Measurements from ENCODE around the gene RAPGEF1.

DNA sequence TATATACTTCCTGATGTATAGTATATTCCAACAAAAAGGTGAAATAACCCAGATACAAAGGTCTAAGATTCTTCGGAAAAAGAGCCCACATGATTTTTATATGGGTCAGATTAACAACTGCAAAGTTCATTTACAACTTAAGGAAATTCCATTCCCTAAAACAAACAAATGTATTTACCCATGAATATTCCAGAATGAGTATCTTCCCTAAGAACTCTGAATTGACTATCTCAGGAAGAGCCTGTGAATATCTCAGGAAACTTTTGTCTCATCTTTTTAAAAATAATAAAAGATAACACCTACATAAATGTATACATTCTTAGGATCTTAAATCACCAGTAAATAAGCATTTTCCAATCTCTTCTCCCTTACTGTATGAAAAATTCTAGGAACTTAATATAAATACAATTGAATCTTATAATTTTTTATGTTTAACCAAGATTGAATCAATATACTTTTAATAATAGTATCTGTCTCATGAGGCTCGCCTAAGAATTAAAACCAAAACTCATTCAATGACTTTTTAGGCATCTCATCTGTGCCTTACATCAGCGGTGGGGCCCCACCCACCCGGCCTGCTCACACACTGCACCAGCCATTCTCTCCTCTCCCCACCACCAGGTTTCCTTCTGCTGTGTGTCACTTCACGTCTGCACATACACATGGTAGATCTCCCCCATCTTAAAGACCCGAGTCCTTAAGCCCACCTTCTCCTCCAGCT, 78.1 kb downstream of the RAPGEF1 start:
- TF ChIP-seq EZH2 (IDR thresholded peaks at IDR 0.05) (no peak), POLR2AphosphoS5 (IDR thresholded peaks at IDR 0.05; ENCODE audit: borderline replicate concordance, low read depth, low read length) (no peak), FOXP2 (optimal IDR thresholded peaks at IDR 0.05; ENCODE audit: control extremely low read depth, extremely low read length, insufficient read depth) (no peak)

All from SK-N-MC (cell line).